ENCODE measurements around the gene APOBEC3A.

The APOBEC3A gene

GRCh38 chr22:38996105-38996504 lies 38.7 kb downstream of the APOBEC3A start:
- H3K27me3 ChIP-seq (ENCODE audit: low read length) = no peaks in the 10 kb centered on the region
- no peaks in the 10 kb centered on the region for H3F3A ChIP-seq (ENCODE audit: insufficient read depth)
- no peaks in the 10 kb centered on the region for H4K20me1 ChIP-seq (ENCODE audit: low read depth, low read length)
- no peak overlapping the region for H3K4me2 ChIP-seq (ENCODE audit: low read depth, low read length, poor library complexity, severe bottlenecking)
- no peaks in the 10 kb centered on the region for H3K9me3 ChIP-seq (ENCODE audit: insufficient read depth, low read length)
- H3K4me3 ChIP-seq (ENCODE audit: insufficient read depth, low read length, poor library complexity, severe bottlenecking) = no peak overlapping the region
- H3K27ac ChIP-seq (ENCODE audit: low read depth, low read length) = no peak overlapping the region
- H3K36me3 ChIP-seq (ENCODE audit: low read length) = no peaks in the 10 kb centered on the region
- H3K79me2 ChIP-seq (ENCODE audit: insufficient read depth, low read length) = no peaks in the 10 kb centered on the region
- no peaks in the 10 kb centered on the region for H3K9me2 ChIP-seq (replicated peaks; ENCODE audit: insufficient read depth, low read length)
- H2AFZ ChIP-seq (ENCODE audit: low read depth, low read length, severe bottlenecking) = no peak overlapping the region
- TF ChIP-seq EZH2phosphoT487 (conservative IDR thresholded peaks at IDR 0.05; ENCODE audit: low read length) (no peak), CTCF (IDR thresholded peaks at IDR 0.05; ENCODE audit: insufficient read depth, low read length, poor library complexity, severe bottlenecking) (no peak)
- no peak overlapping the region for H3K9ac ChIP-seq (ENCODE audit: low read length)

- no peak overlapping the region for H3K27ac ChIP-seq (ENCODE audit: low read depth, low read length)
- no peaks in the 10 kb centered on the region for H3K36me3 ChIP-seq (ENCODE audit: low read length)
- TF ChIP-seq CTCF (IDR thresholded peaks at IDR 0.05; ENCODE audit: insufficient read depth, low read length, poor library complexity, severe bottlenecking) (no peak), EZH2phosphoT487 (conservative IDR thresholded peaks at IDR 0.05; ENCODE audit: low read length) (no peak)
- H3K27me3 ChIP-seq (ENCODE audit: low read length) = no peaks in the 10 kb centered on the region
- H3K4me2 ChIP-seq (ENCODE audit: low read depth, low read length, poor library complexity, severe bottlenecking) = no peak overlapping the region
- H4K20me1 ChIP-seq (ENCODE audit: low read depth, low read length) = no peaks in the 10 kb centered on the region
- H3K9me3 ChIP-seq (ENCODE audit: insufficient read depth, low read length) = no peaks in the 10 kb centered on the region
- H3K9me2 ChIP-seq (replicated peaks; ENCODE audit: insufficient read depth, low read length) = no peaks in the 10 kb centered on the region
- no peak overlapping the region for H2AFZ ChIP-seq (ENCODE audit: low read depth, low read length, severe bottlenecking)
- H3F3A ChIP-seq (ENCODE audit: insufficient read depth) = no peaks in the 10 kb centered on the region
- H3K79me2 ChIP-seq (ENCODE audit: insufficient read depth, low read length) = no peaks in the 10 kb centered on the region
- H3K4me3 ChIP-seq (ENCODE audit: insufficient read depth, low read length, poor library complexity, severe bottlenecking) = no peak overlapping the region
- H3K9ac ChIP-seq (ENCODE audit: low read length) = no peak overlapping the region
Observed at GRCh38 chr22:38997518-38997917, 40.1 kb downstream of the APOBEC3A start.

- Histone ChIP-seq H3K36me3 (ENCODE audit: low read length) (no peaks in the 10 kb centered on the region), H3K4me2 (ENCODE audit: low read depth, low read length, poor library complexity, severe bottlenecking) (peak overlapping the region; percentile 28), H2AFZ (ENCODE audit: low read depth, low read length, severe bottlenecking) (no peak overlapping the region), H3K9me2 (replicated peaks; ENCODE audit: insufficient read depth, low read length) (no peaks in the 10 kb centered on the region), H3F3A (ENCODE audit: insufficient read depth) (no peaks in the 10 kb centered on the region), H3K4me3 (ENCODE audit: insufficient read depth, low read length, poor library complexity, severe bottlenecking) (no peak overlapping the region), H3K27me3 (ENCODE audit: low read length) (no peaks in the 10 kb centered on the region), H3K27ac (ENCODE audit: low read depth, low read length) (no peak overlapping the region), H3K9me3 (ENCODE audit: insufficient read depth, low read length) (no peaks in the 10 kb centered on the region), H4K20me1 (ENCODE audit: low read depth, low read length) (no peaks in the 10 kb centered on the region), H3K9ac (ENCODE audit: low read length) (no peak overlapping the region; the same call in 1 of the 2 replicates), H3K79me2 (ENCODE audit: insufficient read depth, low read length) (no peaks in the 10 kb centered on the region)
- TF ChIP-seq EZH2phosphoT487 (conservative IDR thresholded peaks at IDR 0.05; ENCODE audit: low read length) = no peak
- TF ChIP-seq CTCF (IDR thresholded peaks at IDR 0.05; ENCODE audit: insufficient read depth, low read length, poor library complexity, severe bottlenecking) = peak; percentile 61
Observed at GRCh38 chr22:39003165-39003638, 45.8 kb downstream of the APOBEC3A start.
